PFSK-1 (cell line): ENCODE data around the gene SYNPO.

Experiments used
- FOXP2 ChIP-seq: optimal IDR thresholded peaks from 2 replicates; pipeline ENCODE3; 2011; ENCODE audit warnings: borderline replicate concordance, control low read depth, inconsistent platforms; ENCODE audit not compliant: insufficient read depth; ENCODE audit errors: extremely low read length, extremely low read depth
- POLR2AphosphoS5 ChIP-seq: IDR thresholded peaks from 2 replicates; pipeline ENCODE4 v1.6.1; 2012; ENCODE audit warnings: low read depth, mild to moderate bottlenecking, control low read depth, low read length, moderate library complexity
- REST ChIP-seq, 2 experiments: IDR thresholded peaks; 2 replicates each; pipeline versions ENCODE4 v1.6.1 to v1.8.0; 2011 to 2012; ENCODE audit warnings: low read depth in 2 of 2, low read length in 2 of 2, control low read depth in 1 of 2, inconsistent platforms in 1 of 2, mild to moderate bottlenecking in 1 of 2, moderate library complexity in 1 of 2; ENCODE audit not compliant: insufficient read depth in 1 of 2
- SIN3A ChIP-seq: IDR thresholded peaks from 2 replicates; pipeline ENCODE4 v1.6.1; 2012; ENCODE audit warnings: mild to moderate bottlenecking, low read length, moderate library complexity, borderline replicate concordance; ENCODE audit not compliant: insufficient read depth
- TAF1 ChIP-seq: IDR thresholded peaks from 2 replicates; pipeline ENCODE4 v1.6.1; 2012; ENCODE audit warnings: low read length, control low read depth, borderline replicate concordance; ENCODE audit not compliant: insufficient read depth

Gene SYNPO

GRCh38 chr5:150672884-150673275, 32.4 kb downstream of the SYNPO start:
- TF ChIP-seq FOXP2 = no peak
- no peak for TF ChIP-seq POLR2AphosphoS5
- no peak for TF ChIP-seq SIN3A
- TF ChIP-seq TAF1 = no peak
- no peak for TF ChIP-seq REST (IDR thresholded peaks at IDR 0.05; ENCODE audit: insufficient read depth in 1 of 2, low read depth in 2 of 2, low read length in 2 of 2)

- TF ChIP-seq POLR2AphosphoS5 (no peak), FOXP2 (no peak), SIN3A (no peak), TAF1 (no peak), REST (IDR thresholded peaks at IDR 0.05; ENCODE audit: insufficient read depth in 1 of 2, low read depth in 2 of 2, low read length in 2 of 2) (no peak)
Observed at GRCh38 chr5:150674341-150674821, 33.9 kb downstream of the SYNPO start.

GRCh38 chr5:150675069-150675468, 34.6 kb downstream of the SYNPO start:
- TF ChIP-seq REST (IDR thresholded peaks at IDR 0.05; ENCODE audit: insufficient read depth in 1 of 2, low read depth in 2 of 2, low read length in 2 of 2) = no peak
- no peak for TF ChIP-seq SIN3A

GRCh38 chr5:150676578-150676977, 36.1 kb downstream of the SYNPO start:
- TF ChIP-seq FOXP2 = no peak
- no peak for TF ChIP-seq REST (IDR thresholded peaks at IDR 0.05; ENCODE audit: insufficient read depth in 1 of 2, low read depth in 2 of 2, low read length in 2 of 2)
- no peak for TF ChIP-seq POLR2AphosphoS5

- TF ChIP-seq FOXP2 = no peak
- no peak for TF ChIP-seq REST (IDR thresholded peaks at IDR 0.05; ENCODE audit: insufficient read depth in 1 of 2, low read depth in 2 of 2, low read length in 2 of 2)
- no peak for TF ChIP-seq TAF1
- TF ChIP-seq POLR2AphosphoS5 = no peak
- no peak for TF ChIP-seq SIN3A
Observed at GRCh38 chr5:150689120-150689519, 48.7 kb downstream of the SYNPO start.
